ENCODE measurements around the gene TMIE.

DNA sequence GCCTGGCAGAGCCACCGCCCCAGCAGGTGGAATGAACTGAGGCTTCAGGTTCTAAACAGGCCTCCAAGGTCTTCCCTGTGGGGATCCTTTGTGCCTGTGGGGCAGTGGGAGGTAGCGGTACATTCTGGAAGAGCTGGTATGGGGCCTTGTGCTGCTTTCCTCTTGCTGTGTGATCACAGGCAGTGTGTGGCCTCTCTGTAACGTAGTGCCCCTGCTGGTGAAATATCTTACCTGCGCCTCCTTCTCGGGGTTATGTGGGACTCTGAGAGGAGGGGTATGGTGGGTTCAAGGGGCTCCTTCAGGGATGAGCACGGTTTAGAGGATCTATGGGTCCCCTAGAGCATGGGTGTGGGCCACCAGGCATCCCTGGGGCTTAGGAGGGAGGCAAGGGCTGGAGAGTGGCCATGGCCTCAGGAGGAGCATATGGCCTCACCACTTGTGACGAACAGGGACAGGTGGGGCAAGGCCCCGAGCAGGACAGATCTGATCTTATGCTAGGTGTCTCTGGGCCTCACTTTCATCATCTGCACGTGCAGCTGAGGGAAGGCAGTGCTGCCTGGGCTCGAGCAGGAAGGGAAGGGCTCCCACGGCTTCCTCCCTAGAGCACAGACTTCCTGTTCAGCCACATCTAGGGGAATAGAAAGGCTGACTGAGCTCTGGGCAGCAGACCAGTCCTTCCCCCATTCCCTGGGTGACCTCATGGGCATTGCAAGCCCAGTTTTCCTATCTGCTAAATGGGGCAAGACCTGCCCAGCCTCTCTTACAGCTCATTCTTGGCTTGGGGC, 5.8 kb upstream of the TMIE start:
- TF ChIP-seq, protein P1, sequence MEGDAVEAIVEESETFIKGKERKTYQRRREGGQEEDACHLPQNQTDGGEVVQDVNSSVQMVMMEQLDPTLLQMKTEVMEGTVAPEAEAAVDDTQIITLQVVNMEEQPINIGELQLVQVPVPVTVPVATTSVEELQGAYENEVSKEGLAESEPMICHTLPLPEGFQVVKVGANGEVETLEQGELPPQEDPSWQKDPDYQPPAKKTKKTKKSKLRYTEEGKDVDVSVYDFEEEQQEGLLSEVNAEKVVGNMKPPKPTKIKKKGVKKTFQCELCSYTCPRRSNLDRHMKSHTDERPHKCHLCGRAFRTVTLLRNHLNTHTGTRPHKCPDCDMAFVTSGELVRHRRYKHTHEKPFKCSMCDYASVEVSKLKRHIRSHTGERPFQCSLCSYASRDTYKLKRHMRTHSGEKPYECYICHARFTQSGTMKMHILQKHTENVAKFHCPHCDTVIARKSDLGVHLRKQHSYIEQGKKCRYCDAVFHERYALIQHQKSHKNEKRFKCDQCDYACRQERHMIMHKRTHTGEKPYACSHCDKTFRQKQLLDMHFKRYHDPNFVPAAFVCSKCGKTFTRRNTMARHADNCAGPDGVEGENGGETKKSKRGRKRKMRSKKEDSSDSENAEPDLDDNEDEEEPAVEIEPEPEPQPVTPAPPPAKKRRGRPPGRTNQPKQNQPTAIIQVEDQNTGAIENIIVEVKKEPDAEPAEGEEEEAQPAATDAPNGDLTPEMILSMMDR (IDR thresholded peaks at IDR 0.05; ENCODE audit: low read depth, low read length, poor library complexity, severe bottlenecking), result peak; percentile 62
- no peak for TF ChIP-seq EZH2phosphoT487 (IDR thresholded peaks at IDR 0.05; ENCODE audit: borderline replicate concordance, low read length)
